Neural cell (in vitro differentiated cells): ENCODE results near the gene NUP107. TPM values are rescaled to one million over a fixed set of nuclear protein-coding genes. Genes with fewer than 3 reads are reported as not detected.

Experiments
- H2AFZ ChIP-seq: fragments of 200-600, 300-800 bp; sonication (generic), shearing (Covaris generic); 2 replicates; pipeline ENCODE4 v1.6.0; 2014; ENCODE audit warnings: low read depth, mild to moderate bottlenecking, antibody characterized with exemption, low read length, moderate library complexity
- H3F3A ChIP-seq: fragments of 200-600 bp; shearing (Covaris generic); 2 replicates; pipeline ENCODE4 v1.6.1; 2016; ENCODE audit warnings: mild to moderate bottlenecking, moderate library complexity, mixed read lengths, antibody characterized with exemption, low read length; ENCODE audit not compliant: insufficient read depth, poor library complexity, severe bottlenecking
- H3K27ac ChIP-seq: fragments of 200-600, 300-800 bp; sonication (generic), shearing (Covaris generic); 2 replicates; pipeline ENCODE4 v1.5.1; 2014; ENCODE audit warnings: mild to moderate bottlenecking, low read length, moderate library complexity
- H3K27me3 ChIP-seq: fragments of 300-800, 200-600 bp; sonication (generic), shearing (Covaris generic); 2 replicates; pipeline ENCODE4 v1.6.0; 2014; ENCODE audit warnings: mild to moderate bottlenecking, low read depth, low read length, moderate library complexity; ENCODE audit not compliant: insufficient read depth
- H3K36me3 ChIP-seq: fragments of 300-800, 200-600 bp; sonication (generic), shearing (Covaris generic); 2 replicates; pipeline ENCODE4 v1.5.1; 2014; ENCODE audit warnings: mild to moderate bottlenecking, antibody characterized with exemption, low read length, moderate library complexity; ENCODE audit not compliant: insufficient read depth
- H3K4me2 ChIP-seq: fragments of 300-800, 200-600 bp; sonication (generic), shearing (Covaris generic); 2 replicates; pipeline ENCODE4 v1.6.0; 2014; ENCODE audit warnings: mild to moderate bottlenecking, low read length
- H3K4me3 ChIP-seq: fragments of 300-800, 200-600 bp; sonication (generic), shearing (Covaris generic); 2 replicates; pipeline ENCODE4 v1.5.1; 2014; ENCODE audit warnings: mild to moderate bottlenecking, low read length, moderate library complexity
- H3K79me2 ChIP-seq: fragments of 200-600 bp; shearing (Covaris generic); replicated peaks from 2 replicates; pipeline ENCODE4 v1.6.0; 2014; ENCODE audit warnings: mild to moderate bottlenecking, low read length, moderate library complexity; ENCODE audit not compliant: insufficient read depth
- H3K9ac ChIP-seq: fragments of 300-800, 200-600 bp; sonication (generic), shearing (Covaris generic); 2 replicates; pipeline ENCODE4 v1.6.1; 2016; ENCODE audit warnings: mild to moderate bottlenecking, low read length, mixed read lengths
- H3K9me2 ChIP-seq: fragments of 200-600 bp; shearing (Covaris generic); 2 replicates; pipeline ENCODE4 v1.6.1; 2016; ENCODE audit warnings: mild to moderate bottlenecking, low read length, mixed read lengths; ENCODE audit not compliant: insufficient read depth
- H3K9me3 ChIP-seq: fragments of 200-600, 300-800 bp; sonication (generic), shearing (Covaris generic); 2 replicates; pipeline ENCODE4 v1.6.1; 2016; ENCODE audit warnings: mild to moderate bottlenecking, mixed run types, low read length, moderate library complexity, mixed read lengths
- H4K20me1 ChIP-seq: fragments of 200-600 bp; shearing (Covaris generic); 2 replicates; pipeline ENCODE4 v1.6.1; 2016; ENCODE audit warnings: mild to moderate bottlenecking, mixed run types; ENCODE audit not compliant: insufficient read depth
- CTCF ChIP-seq: fragments of 450-650 bp; IDR thresholded peaks from 2 replicates; pipeline ENCODE4 v1.5.1; 2014; ENCODE audit warnings: antibody characterized with exemption, mild to moderate bottlenecking, moderate library complexity; ENCODE audit not compliant: poor library complexity, severe bottlenecking
- EP300 ChIP-seq: fragments of 450-650 bp; conservative IDR thresholded peaks from 2 replicates; pipeline ENCODE4 v1.6.1; 2014; ENCODE audit warnings: antibody characterized with exemption, mild to moderate bottlenecking, moderate library complexity; ENCODE audit not compliant: poor library complexity, severe bottlenecking
- EZH2 ChIP-seq: fragments of 200-600, 300-800 bp; shearing (Covaris generic), sonication (generic); IDR thresholded peaks from 2 replicates; pipeline ENCODE4 v1.6.1; 2014; ENCODE audit warnings: antibody characterized with exemption, low read length, borderline replicate concordance, mild to moderate bottlenecking; ENCODE audit not compliant: insufficient read depth, poor library complexity, severe bottlenecking
- MXI1 ChIP-seq: fragments of 450-650 bp; conservative IDR thresholded peaks from 2 replicates; pipeline ENCODE4 v1.6.1; 2014; ENCODE audit warnings: antibody characterized with exemption, mild to moderate bottlenecking; ENCODE audit not compliant: poor library complexity, severe bottlenecking
- POLR2AphosphoS5 ChIP-seq: IDR thresholded peaks from 2 replicates; pipeline ENCODE4 v1.6.1; 2012
- RAD21 ChIP-seq: fragments of 450-650 bp; conservative IDR thresholded peaks from 2 replicates; pipeline ENCODE4 v1.6.1; 2014; ENCODE audit warnings: antibody characterized with exemption, mild to moderate bottlenecking, moderate library complexity
- REST ChIP-seq: IDR thresholded peaks from 2 replicates; pipeline ENCODE4 v1.6.1; 2012; ENCODE audit warnings: borderline replicate concordance
- SMC3 ChIP-seq: fragments of 450-650 bp; conservative IDR thresholded peaks from 2 replicates; pipeline ENCODE4 v1.6.1; 2014; ENCODE audit warnings: antibody characterized with exemption, mild to moderate bottlenecking, moderate library complexity; ENCODE audit not compliant: poor library complexity
- TAF1 ChIP-seq: IDR thresholded peaks from 2 replicates; pipeline ENCODE4 v1.6.1; 2012; ENCODE audit warnings: low read depth
- polyA plus RNA-seq: library from polyadenylated mRNA; depleted of rRNA; stranded (reverse); fragments of >200 nt; gene quantifications from 2 replicates; pipeline ENCODE4 v1.2.3, GENCODE V29; 2014

Gene NUP107
- polyA plus RNA-seq, 1 donor from 2014 or later, result 64.1 TPM

- Histone ChIP-seq H3K9me2 (no peaks in the 10 kb centered on the region), H3K9ac (no peak overlapping the region), H3K79me2 (no peaks in the 10 kb centered on the region), H3K4me2 (no peak overlapping the region), H3F3A (no peaks in the 10 kb centered on the region), H4K20me1 (no peaks in the 10 kb centered on the region), H3K4me3 (no peak overlapping the region), H3K36me3 (peaks cover 7% of the 10 kb centered on the region), H3K27ac (no peak overlapping the region), H3K27me3 (no peaks in the 10 kb centered on the region), H2AFZ (no peak overlapping the region), H3K9me3 (no peaks in the 10 kb centered on the region)
- TF ChIP-seq POLR2AphosphoS5, result no peak
- no peak for TF ChIP-seq REST
- no peak for TF ChIP-seq TAF1
- TF ChIP-seq MXI1, result no peak
- no peak for TF ChIP-seq RAD21
- no peak for TF ChIP-seq SMC3
- TF ChIP-seq EP300, result no peak
- no peak for TF ChIP-seq EZH2
- TF ChIP-seq CTCF, result no peak
Observed at GRCh38 chr12:68765696-68766095, 78.9 kb downstream of the NUP107 start.

GRCh38 chr12:68766646-68767045 lies 79.9 kb downstream of the NUP107 start:
- Histone ChIP-seq H3K27me3 (no peaks in the 10 kb centered on the region), H3K36me3 (peaks cover 7% of the 10 kb centered on the region), H4K20me1 (no peaks in the 10 kb centered on the region), H3K9me2 (no peaks in the 10 kb centered on the region), H2AFZ (no peak overlapping the region), H3K9me3 (no peaks in the 10 kb centered on the region), H3K4me3 (no peak overlapping the region), H3K9ac (no peak overlapping the region), H3F3A (no peaks in the 10 kb centered on the region), H3K4me2 (no peak overlapping the region), H3K27ac (no peak overlapping the region), H3K79me2 (no peaks in the 10 kb centered on the region)
- TF ChIP-seq POLR2AphosphoS5 (no peak), MXI1 (no peak), TAF1 (no peak), CTCF (no peak), REST (no peak), RAD21 (no peak), SMC3 (no peak), EP300 (no peak), EZH2 (no peak)
